CD4-positive, alpha-beta T cell treated with Interferon gamma for 1 hour (primary cell): ENCODE data around the gene P4HB.
A peak's percentile ranks its signal among the peaks of the same experiment; 100 is the strongest.

Source experiments
- DNase-seq: peaks from one replicate; pipeline ENCODE4 v3.0.0-alpha.2; 2020

P4HB gene

GRCh38 chr17:81867170-81867990 is 7.0 kb upstream of the P4HB start:
- no peak for DNase-seq

GRCh38 chr17:81866440-81867169 is 6.3 kb upstream of the P4HB start:
- peak; percentile 26 for DNase-seq

GRCh38 chr17:81865733-81866439 is 5.6 kb upstream of the P4HB start:
- DNase-seq, result no peak

GRCh38 chr17:81865358-81865732 is 5.0 kb upstream of the P4HB start:
- no peak for DNase-seq

- no peak for DNase-seq
These were observed 3.8 kb upstream of the P4HB start for GRCh38 chr17:81863833-81864768.

GRCh38 chr17:81863123-81863675 is 2.9 kb upstream of the P4HB start:
- no peak for DNase-seq

- DNase-seq, result peak; percentile 100
These were observed 627 bp upstream of the P4HB start for GRCh38 chr17:81860756-81861568.

GRCh38 chr17:81858967-81859905 is 1.1 kb downstream of the P4HB start:
- no peak for DNase-seq

GRCh38 chr17:81858170-81858966 is 2.0 kb downstream of the P4HB start:
- no peak for DNase-seq

- DNase-seq, result no peak
These were observed 5.2 kb downstream of the P4HB start for GRCh38 chr17:81854974-81855774.

- DNase-seq, result no peak
These were observed 8.1 kb downstream of the P4HB start for GRCh38 chr17:81852237-81852636.

GRCh38 chr17:81851423-81851822 is 8.9 kb downstream of the P4HB start:
- no peak for DNase-seq

GRCh38 chr17:81849457-81849856 is 10.9 kb downstream of the P4HB start:
- no peak for DNase-seq

- DNase-seq, result no peak
These were observed 13.3 kb downstream of the P4HB start for GRCh38 chr17:81846743-81847689.

GRCh38 chr17:81845881-81846742 is 14.2 kb downstream of the P4HB start:
- DNase-seq, result no peak

GRCh38 chr17:81845361-81845760 is 15.0 kb downstream of the P4HB start:
- no peak for DNase-seq
